ENCODE measurements around the gene DIAPH2.
"Not testable (repeated sequence)": the region's sequence is repeated elsewhere in the genome, so short reads cannot be mapped to it uniquely, and the experiment has no call there.

DIAPH2 gene

DNA sequence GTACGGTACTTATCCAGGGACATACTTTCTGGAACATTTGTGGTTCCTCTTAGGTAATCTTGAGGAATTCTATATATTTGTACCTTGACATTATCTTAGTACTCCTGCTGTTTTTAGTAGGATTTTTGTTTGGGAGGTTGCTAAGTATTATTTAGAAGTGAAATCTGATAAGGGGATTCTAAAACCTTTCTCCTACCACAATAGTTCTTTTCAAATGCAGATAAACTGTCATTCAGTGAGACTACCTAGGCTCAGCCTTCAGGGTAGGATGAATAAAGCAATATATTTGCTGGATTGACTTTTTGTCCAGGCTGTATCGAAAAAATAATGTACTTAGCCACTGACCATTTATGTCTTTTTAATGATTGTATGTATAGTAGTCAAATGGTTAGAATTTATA lies 25.4 kb downstream of the DIAPH2 start:
- TF ChIP-seq SP1 (IDR thresholded peaks at IDR 0.05) = no peak
- no peak for TF ChIP-seq SUZ12 (IDR thresholded peaks at IDR 0.05)
- TF ChIP-seq CTBP1 (IDR thresholded peaks at IDR 0.05; ENCODE audit: borderline replicate concordance) = no peak
- no peak for TF ChIP-seq HDGF (IDR thresholded peaks at IDR 0.05; ENCODE audit: borderline replicate concordance)
- TF ChIP-seq, protein P1, sequence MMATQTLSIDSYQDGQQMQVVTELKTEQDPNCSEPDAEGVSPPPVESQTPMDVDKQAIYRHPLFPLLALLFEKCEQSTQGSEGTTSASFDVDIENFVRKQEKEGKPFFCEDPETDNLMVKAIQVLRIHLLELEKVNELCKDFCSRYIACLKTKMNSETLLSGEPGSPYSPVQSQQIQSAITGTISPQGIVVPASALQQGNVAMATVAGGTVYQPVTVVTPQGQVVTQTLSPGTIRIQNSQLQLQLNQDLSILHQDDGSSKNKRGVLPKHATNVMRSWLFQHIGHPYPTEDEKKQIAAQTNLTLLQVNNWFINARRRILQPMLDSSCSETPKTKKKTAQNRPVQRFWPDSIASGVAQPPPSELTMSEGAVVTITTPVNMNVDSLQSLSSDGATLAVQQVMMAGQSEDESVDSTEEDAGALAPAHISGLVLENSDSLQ (IDR thresholded peaks at IDR 0.05) = no peak
- no peak for TF ChIP-seq ZNF384 (IDR thresholded peaks at IDR 0.05)
- TF ChIP-seq BHLHE40 (IDR thresholded peaks at IDR 0.05; ENCODE audit: borderline replicate concordance) = no peak
- TF ChIP-seq FOXM1 (IDR thresholded peaks at IDR 0.05; ENCODE audit: borderline replicate concordance) = no peak
- no peak for TF ChIP-seq ARNT (IDR thresholded peaks at IDR 0.05)
- TF ChIP-seq L3MBTL2 (conservative IDR thresholded peaks at IDR 0.05) = no peak
- TF ChIP-seq TARDBP (IDR thresholded peaks at IDR 0.05) = no peak
- TF ChIP-seq LEF1 (IDR thresholded peaks at IDR 0.05; ENCODE audit: borderline replicate concordance) = no peak
- no peak for TF ChIP-seq FOXA1 (IDR thresholded peaks at IDR 0.05)
- no peak for TF ChIP-seq NFRKB (IDR thresholded peaks at IDR 0.05)
- TF ChIP-seq FOXK2 (IDR thresholded peaks at IDR 0.05) = no peak
- TF ChIP-seq ELF4 (IDR thresholded peaks at IDR 0.05) = no peak
- ChIA-PET POLR2A (no interaction called here), CTCF (no interaction called here)
- DNase-seq (ENCODE audit: extremely low spot score) = no peak

DNA sequence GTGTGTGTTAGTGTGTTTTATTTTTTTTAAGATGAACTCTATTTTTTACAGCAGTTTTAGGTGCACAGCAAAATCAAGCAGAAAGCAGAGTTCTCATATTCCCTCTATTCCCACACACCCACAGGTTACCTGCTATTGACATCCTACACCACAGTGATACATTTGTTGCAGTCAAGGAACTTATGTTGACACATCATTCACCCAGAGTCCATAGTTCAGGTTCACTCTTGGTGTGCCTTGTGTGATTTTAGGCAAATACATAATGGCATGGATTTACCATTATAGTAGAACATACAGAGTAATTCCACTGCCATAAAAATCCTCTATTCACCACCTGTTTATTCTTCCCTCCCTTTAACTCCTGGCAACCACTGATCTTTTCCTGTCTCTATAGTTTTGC lies 28.7 kb downstream of the DIAPH2 start:
- POLR2A ChIA-PET = no interaction called here
- TF ChIP-seq L3MBTL2 (conservative IDR thresholded peaks at IDR 0.05) = no peak
- TF ChIP-seq ELF4 (IDR thresholded peaks at IDR 0.05) = no peak
- TF ChIP-seq TARDBP (IDR thresholded peaks at IDR 0.05) = no peak
- TF ChIP-seq FOXK2 (IDR thresholded peaks at IDR 0.05) = no peak
- no peak for DNase-seq (ENCODE audit: extremely low spot score)
- CTCF ChIA-PET = interaction anchor here (0.6 to 0.7 kb wide), 2 partner anchors 368 to 427 kb away, joined by 3 to 7 read pairs; no protein-coding TSS in a partner anchor

DNA sequence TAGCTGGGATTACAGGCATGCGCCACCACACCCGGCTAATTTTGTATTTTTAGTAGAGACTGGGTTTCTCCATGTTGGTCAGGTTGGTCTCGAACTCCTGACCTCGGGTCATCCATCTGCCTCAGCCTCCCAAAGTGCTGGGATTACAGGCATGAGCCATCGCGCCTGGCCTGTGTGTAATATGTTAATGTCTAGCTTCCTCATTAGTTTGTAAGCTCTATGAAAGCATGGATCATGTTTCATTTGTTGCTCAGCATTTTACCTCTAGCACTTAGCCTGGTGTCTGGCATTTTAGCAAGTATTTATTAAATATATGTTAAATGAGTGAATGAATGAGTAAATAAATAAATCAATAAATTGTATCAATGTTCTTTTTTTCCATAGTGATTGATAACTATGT lies 29.8 kb downstream of the DIAPH2 start:
- CTCF ChIA-PET = interaction anchor here (0.7 kb wide), 1 partner anchor 437 kb away, joined by 5 read pairs; no protein-coding TSS in a partner anchor
- POLR2A ChIA-PET = not testable (repeated sequence)

DNA sequence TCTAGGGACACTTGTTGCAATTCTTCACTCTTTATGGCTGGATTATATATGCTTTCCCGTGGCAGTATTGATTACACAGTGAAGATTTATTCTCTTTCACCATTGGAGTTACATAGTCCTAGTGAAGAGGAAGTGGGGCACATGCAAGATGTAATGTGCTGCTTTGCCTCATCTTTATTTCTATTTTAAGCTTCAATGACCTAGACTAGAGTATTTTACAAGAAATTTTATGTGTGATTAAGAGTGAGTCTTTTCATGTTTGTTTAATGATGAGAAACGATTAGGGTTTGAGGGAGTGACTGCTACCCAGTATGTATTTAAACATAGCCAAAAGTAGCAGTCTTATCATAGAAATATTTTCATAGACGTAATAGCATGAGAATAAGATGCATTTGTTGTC lies 30.8 kb downstream of the DIAPH2 start:
- no peak for TF ChIP-seq LEF1 (IDR thresholded peaks at IDR 0.05; ENCODE audit: borderline replicate concordance)
- TF ChIP-seq ELF4 (IDR thresholded peaks at IDR 0.05) = no peak
- no peak for TF ChIP-seq NFRKB (IDR thresholded peaks at IDR 0.05)
- TF ChIP-seq, protein P1 (IDR thresholded peaks at IDR 0.05) = no peak
- TF ChIP-seq FOXA1 (IDR thresholded peaks at IDR 0.05) = no peak
- TF ChIP-seq CTBP1 (IDR thresholded peaks at IDR 0.05; ENCODE audit: borderline replicate concordance) = no peak
- no peak for TF ChIP-seq ARNT (IDR thresholded peaks at IDR 0.05)
- TF ChIP-seq FOXM1 (IDR thresholded peaks at IDR 0.05; ENCODE audit: borderline replicate concordance) = no peak
- TF ChIP-seq ZNF384 (IDR thresholded peaks at IDR 0.05) = no peak
- TF ChIP-seq TARDBP (IDR thresholded peaks at IDR 0.05) = no peak
- TF ChIP-seq HDGF (IDR thresholded peaks at IDR 0.05; ENCODE audit: borderline replicate concordance) = no peak
- no peak for DNase-seq (ENCODE audit: extremely low spot score)
- ChIA-PET POLR2A (no interaction called here), CTCF (no interaction called here)

More for the DNA sequence above, 29.8 kb downstream of the DIAPH2 start:
- not testable (repeated sequence) for DNase-seq (ENCODE audit: extremely low spot score)

DNA sequence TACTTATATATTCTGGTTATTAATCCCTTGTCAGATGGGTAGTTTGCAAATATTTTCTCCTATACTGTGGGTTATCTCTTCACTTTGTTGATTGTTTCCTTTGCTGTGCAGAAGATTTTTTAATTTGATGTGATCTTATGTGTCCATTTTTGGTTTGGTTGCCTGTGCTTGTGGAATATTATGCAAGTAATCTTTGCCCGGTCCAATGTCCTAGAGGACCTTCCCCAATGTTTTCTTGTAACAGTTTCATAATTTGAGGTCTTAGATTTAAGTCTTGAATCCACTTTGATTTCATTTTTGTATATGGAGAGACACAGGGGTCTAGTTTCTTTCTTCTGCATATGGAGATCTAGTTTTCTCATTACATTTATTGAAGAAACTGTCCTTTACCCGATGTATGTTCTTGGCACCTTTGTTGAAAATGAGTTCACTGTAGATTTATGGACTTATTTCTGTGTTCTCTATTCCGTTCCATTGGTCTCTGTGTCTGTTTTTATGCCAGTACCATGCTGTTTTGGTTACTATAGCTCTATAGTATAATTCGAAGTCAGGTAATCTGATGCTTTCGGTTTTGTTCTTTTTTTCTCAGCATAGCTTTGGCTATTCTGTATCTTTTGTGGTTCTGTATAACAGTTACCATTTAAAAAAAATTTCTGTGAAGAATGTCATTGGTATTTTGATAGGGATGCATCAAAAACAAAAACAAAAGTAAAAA lies 34.7 kb downstream of the DIAPH2 start:
- no peak for DNase-seq (ENCODE audit: extremely low spot score)
- ChIA-PET POLR2A (no interaction called here), CTCF (no interaction called here)
- TF ChIP-seq CTBP1 (IDR thresholded peaks at IDR 0.05; ENCODE audit: borderline replicate concordance) (no peak), SP1 (IDR thresholded peaks at IDR 0.05) (no peak), HDGF (IDR thresholded peaks at IDR 0.05; ENCODE audit: borderline replicate concordance) (no peak), TARDBP (IDR thresholded peaks at IDR 0.05) (no peak), ELF4 (IDR thresholded peaks at IDR 0.05) (no peak)

DNA sequence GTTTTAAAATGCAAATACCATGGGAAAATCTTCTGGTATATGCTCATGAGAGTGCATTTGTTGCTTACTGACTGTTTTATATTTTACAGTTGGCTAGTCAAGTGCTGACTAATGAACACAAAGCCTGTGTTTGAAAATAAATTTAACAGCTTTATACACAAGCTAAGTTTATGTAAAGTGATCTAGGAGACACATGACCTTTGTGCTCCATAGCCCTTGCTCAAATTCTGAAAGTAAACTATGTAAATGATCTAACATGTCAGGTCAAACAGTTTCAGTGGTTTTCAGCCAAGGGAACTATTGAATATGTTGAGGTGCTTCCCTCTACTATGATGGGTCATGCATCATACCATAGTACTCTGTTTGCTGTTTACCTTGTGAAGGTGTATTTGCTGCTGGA lies 36.7 kb downstream of the DIAPH2 start:
- DNase-seq (ENCODE audit: extremely low spot score) = no peak
- POLR2A ChIA-PET = no interaction called here
- CTCF ChIA-PET = no interaction called here
- TF ChIP-seq ARNT (IDR thresholded peaks at IDR 0.05) (no peak), HDGF (IDR thresholded peaks at IDR 0.05; ENCODE audit: borderline replicate concordance) (no peak), FOXK2 (IDR thresholded peaks at IDR 0.05) (no peak), SUZ12 (IDR thresholded peaks at IDR 0.05) (no peak), LEF1 (IDR thresholded peaks at IDR 0.05; ENCODE audit: borderline replicate concordance) (no peak), FOXA1 (IDR thresholded peaks at IDR 0.05) (no peak), ZNF384 (IDR thresholded peaks at IDR 0.05) (no peak), SP1 (IDR thresholded peaks at IDR 0.05) (no peak), FOXM1 (IDR thresholded peaks at IDR 0.05; ENCODE audit: borderline replicate concordance) (no peak), CTBP1 (IDR thresholded peaks at IDR 0.05; ENCODE audit: borderline replicate concordance) (no peak)
- TF ChIP-seq, protein P1 (IDR thresholded peaks at IDR 0.05) = no peak

DNA sequence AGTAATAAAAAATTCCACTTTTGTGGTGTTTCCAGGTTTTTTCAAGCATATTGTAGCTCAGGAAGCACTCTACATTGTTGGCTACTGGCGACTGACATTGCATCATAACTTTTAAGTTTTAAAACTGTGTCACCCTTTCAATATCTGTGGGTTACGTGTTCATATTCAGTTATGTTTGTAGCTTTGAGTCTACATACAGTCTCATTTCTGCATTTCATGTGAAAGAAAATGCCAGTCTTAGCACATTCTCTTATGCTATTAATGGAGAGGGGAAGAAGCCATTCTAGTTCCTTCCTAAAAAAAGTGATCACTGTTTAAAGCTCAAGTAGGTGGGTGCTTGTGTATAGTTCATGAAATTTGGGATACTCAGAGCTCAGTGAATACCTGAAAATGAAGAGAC lies 38.1 kb downstream of the DIAPH2 start:
- no peak for DNase-seq (ENCODE audit: extremely low spot score)
- CTCF ChIA-PET = interaction anchor here (0.7 kb wide), 1 partner anchor 158 kb away, joined by 3 read pairs; no protein-coding TSS in a partner anchor
- POLR2A ChIA-PET = no interaction called here
- no peak for TF ChIP-seq HDGF (IDR thresholded peaks at IDR 0.05; ENCODE audit: borderline replicate concordance)
- TF ChIP-seq, protein P1 (IDR thresholded peaks at IDR 0.05) = no peak
- TF ChIP-seq SUZ12 (IDR thresholded peaks at IDR 0.05) = no peak
